CD8-positive, alpha-beta memory T cell (primary cell): Measurements from ENCODE around the gene CCM2L. TPM values are rescaled to one million over a fixed set of nuclear protein-coding genes. Genes with fewer than 3 reads are reported as not detected.

Experiments
- CTCF ChIA-PET: fragments of 350-600 bp; sonication (Branson Sonifier 250); formaldehyde crosslinking; loops from one replicate; lab custom pipeline; 2021; ENCODE audit warnings: antibody characterized with exemption; lab: Charles Lee
- POLR2A ChIA-PET: fragments of 350-600 bp; sonication (Branson Sonifier 250); formaldehyde crosslinking; loops from one replicate; lab custom pipeline; 2021; ENCODE audit warnings: antibody characterized with exemption; lab: Charles Lee
- DNase-seq, 5 donors: peaks; one replicate each; pipeline versions ENCODE4 v3.0.0 to v3.0.0-alpha.2; 2020 to 2022; ENCODE audit warnings: mixed read lengths in 1 of 5
- H3K27ac ChIP-seq: one replicate; pipeline ENCODE4 v1.7.0; 2013; ENCODE audit warnings: low read depth, mild to moderate bottlenecking, low read length, moderate library complexity
- H3K27me3 ChIP-seq: 2 replicates; pipeline ENCODE4 v1.7.0; 2013; ENCODE audit warnings: low read length, mild to moderate bottlenecking; ENCODE audit not compliant: insufficient read depth, poor library complexity, severe bottlenecking
- H3K36me3 ChIP-seq: 2 replicates; pipeline ENCODE4 v1.7.0; 2013; ENCODE audit warnings: mild to moderate bottlenecking, low read length, moderate library complexity; ENCODE audit not compliant: insufficient read depth
- H3K4me1 ChIP-seq: 2 replicates; pipeline ENCODE4 v1.7.0; 2013; ENCODE audit warnings: mild to moderate bottlenecking, low read length, moderate library complexity; ENCODE audit not compliant: insufficient read depth
- H3K4me3 ChIP-seq: 2 replicates; pipeline ENCODE4 v1.7.0; 2013; ENCODE audit warnings: mild to moderate bottlenecking, low read length
- H3K9me3 ChIP-seq: 2 replicates; pipeline ENCODE4 v1.7.0; 2013; ENCODE audit warnings: mild to moderate bottlenecking, low read length
- H3K27ac Mint-ChIP-seq, 8 donors: one replicate each; pipeline ENCODE4 v1.8.0; 2020 to 2021; ENCODE audit warnings: mixed read lengths in 8 of 8, mild to moderate bottlenecking in 6 of 8, inconsistent platforms in 3 of 8, moderate library complexity in 3 of 8
- H3K27me3 Mint-ChIP-seq, 2 donors: one replicate each; pipeline ENCODE4 v1.8.0; 2020 to 2021; ENCODE audit warnings: mixed read lengths in 2 of 2, mild to moderate bottlenecking in 1 of 2, moderate library complexity in 1 of 2
- H3K36me3 Mint-ChIP-seq, 3 donors: one replicate each; pipeline ENCODE4 v1.8.0; 2020 to 2021; ENCODE audit warnings: mixed read lengths in 3 of 3, inconsistent platforms in 1 of 3, mild to moderate bottlenecking in 1 of 3
- H3K4me1 Mint-ChIP-seq, 3 donors: one replicate each; pipeline ENCODE4 v1.8.0; 2020 to 2021; ENCODE audit warnings: mixed read lengths in 3 of 3, inconsistent platforms in 1 of 3, mild to moderate bottlenecking in 1 of 3
- H3K4me3 Mint-ChIP-seq, 7 donors: one replicate each; pipeline ENCODE4 v1.8.0; 2020 to 2021; ENCODE audit warnings: mixed read lengths in 7 of 7, mild to moderate bottlenecking in 6 of 7, moderate library complexity in 4 of 7, inconsistent platforms in 2 of 7
- H3K9me3 Mint-ChIP-seq, 5 donors: one replicate each; pipeline ENCODE4 v1.8.0; 2020 to 2022; ENCODE audit warnings: mixed read lengths in 5 of 5, mild to moderate bottlenecking in 3 of 5, moderate library complexity in 2 of 5, inconsistent platforms in 1 of 5
- polyA plus RNA-seq: library from polyadenylated mRNA; unstranded; fragments of 300-500 nt; fragmentation: Illumina TruSeq; gene quantifications from one replicate; pipeline ENCODE4 v1.2.3, GENCODE V29; 2021
- total RNA-seq, 2 experiments: library from RNA; stranded (reverse); gene quantifications; one replicate each; pipeline ENCODE4 v1.2.3, GENCODE V29; 2021

The CCM2L gene
- total RNA-seq (not detected), polyA plus RNA-seq (not detected)

GRCh38 chr20:32010101-32010500, at the start of gene CCM2L:
Gene CCM2L, plus strand, starts transcription at chr20:32010438. Its CDS starts 17 bp downstream, at chr20:32010455.
- Mint-ChIP-seq H3K4me1 (no peaks in the 10 kb centered on the region), H3K4me3 (no peak within 1 kb of the TSS), H3K27ac (peak within 1 kb of the TSS in 1 of 8 donors; percentile 32), H3K36me3 (no peaks in the 10 kb centered on the region), H3K9me3 (no peaks in the 10 kb centered on the region), H3K27me3 (peaks cover 10 to 37% of the 10 kb centered on the region in 2 donors)
- Histone ChIP-seq H3K27me3 (no peaks in the 10 kb centered on the region), H3K27ac (no peak within 1 kb of the TSS), H3K9me3 (no peaks in the 10 kb centered on the region), H3K4me1 (no peaks in the 10 kb centered on the region), H3K36me3 (no peaks in the 10 kb centered on the region), H3K4me3 (no peak within 1 kb of the TSS)
- POLR2A ChIA-PET: no interaction called here
- peak in 1 of 5 donors; percentile 10 for DNase-seq
- CTCF ChIA-PET: no interaction called here

- DNase-seq: no peak
- Mint-ChIP-seq H3K4me3 (no peak overlapping the region), H3K27ac (no peak overlapping the region), H3K27me3 (peaks cover 37 to 70% of the 10 kb centered on the region in 2 donors), H3K4me1 (peaks cover 0 to 5% (median 4%) of the 10 kb centered on the region in 3 donors), H3K9me3 (peaks cover 0 to 3% (median 0%) of the 10 kb centered on the region in 5 donors), H3K36me3 (peaks cover 0 to 4% (median 0%) of the 10 kb centered on the region in 3 donors)
- Histone ChIP-seq H3K36me3 (no peaks in the 10 kb centered on the region), H3K4me1 (no peaks in the 10 kb centered on the region), H3K27me3 (peaks cover 14% of the 10 kb centered on the region), H3K4me3 (no peak overlapping the region), H3K9me3 (no peaks in the 10 kb centered on the region), H3K27ac (no peak overlapping the region)
- ChIA-PET CTCF (no interaction called here), POLR2A (no interaction called here)
Measured at GRCh38 chr20:31962761-31963160, 47.5 kb upstream of the CCM2L start.

GRCh38 chr20:31963889-31964288, 46.3 kb upstream of the CCM2L start:
- Histone ChIP-seq H3K27ac (no peak overlapping the region), H3K9me3 (no peaks in the 10 kb centered on the region), H3K4me3 (no peak overlapping the region), H3K36me3 (no peaks in the 10 kb centered on the region), H3K27me3 (peaks cover 18% of the 10 kb centered on the region), H3K4me1 (no peaks in the 10 kb centered on the region)
- Mint-ChIP-seq H3K36me3 (peaks cover 0 to 4% (median 0%) of the 10 kb centered on the region in 3 donors), H3K9me3 (peaks cover 0 to 3% (median 2%) of the 10 kb centered on the region in 5 donors), H3K4me3 (no peak overlapping the region), H3K27me3 (peaks cover 36 to 72% of the 10 kb centered on the region in 2 donors), H3K4me1 (peaks cover 5 to 10% (median 8%) of the 10 kb centered on the region in 3 donors), H3K27ac (no peak overlapping the region)
- ChIA-PET CTCF (interaction anchor here (0.8 kb wide), 1 partner anchor 12 kb away, joined by 3 read pairs; the partner anchor contains the start of gene PDRG1), POLR2A (no interaction called here)
- no peak for DNase-seq

GRCh38 chr20:31966991-31967655, 43.1 kb upstream of the CCM2L start:
- Histone ChIP-seq H3K9me3 (no peaks in the 10 kb centered on the region), H3K4me3 (no peak overlapping the region), H3K4me1 (no peaks in the 10 kb centered on the region), H3K27ac (no peak overlapping the region), H3K27me3 (peaks cover 25% of the 10 kb centered on the region), H3K36me3 (no peaks in the 10 kb centered on the region)
- Mint-ChIP-seq H3K4me3 (peak overlapping the region; percentile 28 to 77 (median 52)), H3K4me1 (peaks cover 5 to 13% (median 8%) of the 10 kb centered on the region in 3 donors), H3K27ac (peak overlapping the region in 2 of 8 donors; percentile 45 to 91), H3K9me3 (peaks cover 0 to 4% (median 2%) of the 10 kb centered on the region in 5 donors), H3K36me3 (peaks cover 0 to 4% (median 0%) of the 10 kb centered on the region in 3 donors), H3K27me3 (peaks cover 40 to 70% of the 10 kb centered on the region in 2 donors)
- ChIA-PET CTCF (interaction anchor here (2.6 kb wide), 1 partner anchor 15 kb away, joined by 11 read pairs; the partner anchor contains the start of gene PDRG1), POLR2A (no interaction called here)
- no peak for DNase-seq

- Histone ChIP-seq H3K9me3 (no peaks in the 10 kb centered on the region), H3K36me3 (no peaks in the 10 kb centered on the region), H3K4me1 (no peaks in the 10 kb centered on the region), H3K4me3 (no peak within 1 kb of the TSS), H3K27ac (no peak within 1 kb of the TSS), H3K27me3 (peaks cover 25% of the 10 kb centered on the region)
- peak within 1 kb of the TSS; percentile 73 to 87 (median 85) for H3K4me3 Mint-ChIP-seq
- DNase-seq: no peak
- peak within 1 kb of the TSS in 3 of 8 donors; percentile 55 to 91 (median 61) for H3K27ac Mint-ChIP-seq
- H3K4me1 Mint-ChIP-seq: peaks cover 5 to 13% (median 8%) of the 10 kb centered on the region in 3 donors
- H3K36me3 Mint-ChIP-seq: peaks cover 0 to 4% (median 0%) of the 10 kb centered on the region in 3 donors
- H3K27me3 Mint-ChIP-seq: peaks cover 42 to 71% of the 10 kb centered on the region in 2 donors
- POLR2A ChIA-PET: no interaction called here
- H3K9me3 Mint-ChIP-seq: peaks cover 0 to 4% (median 2%) of the 10 kb centered on the region in 5 donors
- CTCF ChIA-PET: interaction anchor here (1.1 kb wide), 1 partner anchor 16 kb away, joined by 5 read pairs; the partner anchor contains the start of gene PDRG1
Measured at GRCh38 chr20:31967830-31968249, 42.4 kb upstream of the CCM2L start, which contains the start of gene XKR7. Gene XKR7, plus strand, starts transcription at chr20:31968151. Its CDS starts 25 bp downstream, at chr20:31968176.

GRCh38 chr20:31968291-31969126, 41.7 kb upstream of the CCM2L start:
- Histone ChIP-seq H3K9me3 (no peaks in the 10 kb centered on the region), H3K36me3 (no peaks in the 10 kb centered on the region), H3K27ac (no peak overlapping the region), H3K27me3 (peaks cover 25% of the 10 kb centered on the region), H3K4me3 (no peak overlapping the region), H3K4me1 (no peaks in the 10 kb centered on the region)
- Mint-ChIP-seq H3K9me3 (peaks cover 0 to 4% (median 2%) of the 10 kb centered on the region in 5 donors), H3K36me3 (peaks cover 0 to 4% (median 0%) of the 10 kb centered on the region in 3 donors), H3K4me3 (peak overlapping the region; percentile 73 to 87 (median 85)), H3K27ac (peak overlapping the region in 2 of 8 donors; percentile 55 to 61), H3K27me3 (peaks cover 45 to 73% of the 10 kb centered on the region in 2 donors), H3K4me1 (peaks cover 5 to 13% (median 8%) of the 10 kb centered on the region in 3 donors)
- ChIA-PET CTCF (interaction anchor here (0.7 to 1.4 kb wide), 3 partner anchors 16 to 116 kb away, joined by 3 to 5 read pairs (median 3); partner anchors contain the start of gene PDRG1), POLR2A (no interaction called here)
- peak; percentile 72 to 86 (median 79) for DNase-seq

GRCh38 chr20:31969991-31970390, 40.2 kb upstream of the CCM2L start:
- H3K9me3 ChIP-seq: no peaks in the 10 kb centered on the region
- CTCF ChIA-PET: no interaction called here
- H3K36me3 ChIP-seq: no peaks in the 10 kb centered on the region
- peak overlapping the region in 2 of 7 donors; percentile 27 to 65 for H3K4me3 Mint-ChIP-seq
- peaks cover 5 to 13% (median 8%) of the 10 kb centered on the region in 3 donors for H3K4me1 Mint-ChIP-seq
- H3K36me3 Mint-ChIP-seq: peaks cover 0 to 4% (median 0%) of the 10 kb centered on the region in 3 donors
- peaks cover 20% of the 10 kb centered on the region for H3K27me3 ChIP-seq
- H3K4me1 ChIP-seq: no peaks in the 10 kb centered on the region
- H3K27ac ChIP-seq: no peak overlapping the region
- peak overlapping the region in 2 of 8 donors; percentile 9 to 29 for H3K27ac Mint-ChIP-seq
- POLR2A ChIA-PET: no interaction called here
- H3K27me3 Mint-ChIP-seq: peaks cover 40 to 77% of the 10 kb centered on the region in 2 donors
- peaks cover 0 to 4% (median 2%) of the 10 kb centered on the region in 5 donors for H3K9me3 Mint-ChIP-seq
- DNase-seq: no peak
- no peak overlapping the region for H3K4me3 ChIP-seq
